Muscle layer of duodenum (tissue), 2 donors: ENCODE data around the gene YIPF7.

Experiments used
- H3K27ac ChIP-seq: one replicate; pipeline ENCODE4 v1.7.0; 2013; ENCODE audit warnings: mild to moderate bottlenecking, low read length
- H3K27me3 ChIP-seq: one replicate; pipeline ENCODE4 v1.7.0; 2013; ENCODE audit warnings: low read depth, mild to moderate bottlenecking, control low read depth, low read length
- H3K36me3 ChIP-seq, 2 donors: one replicate each; pipeline ENCODE4 v1.7.0; 2013; ENCODE audit warnings: low read length in 2 of 2, control low read depth in 1 of 2, mild to moderate bottlenecking in 1 of 2; ENCODE audit not compliant: insufficient read depth in 2 of 2, control insufficient read depth in 1 of 2
- H3K4me1 ChIP-seq, 2 donors: one replicate each; pipeline ENCODE4 v1.7.0; 2013; ENCODE audit warnings: low read length in 2 of 2, mild to moderate bottlenecking in 2 of 2, control low read depth in 1 of 2, moderate library complexity in 1 of 2; ENCODE audit not compliant: insufficient read depth in 2 of 2, control insufficient read depth in 1 of 2
- H3K4me3 ChIP-seq, 2 donors: one replicate each; pipeline ENCODE4 v1.7.0; 2013; ENCODE audit warnings: low read length in 2 of 2, low read depth in 1 of 2, mild to moderate bottlenecking in 1 of 2
- H3K9me3 ChIP-seq, 2 donors: one replicate each; pipeline ENCODE4 v1.7.0; 2013; ENCODE audit warnings: low read length in 2 of 2, control low read depth in 1 of 2, mild to moderate bottlenecking in 1 of 2; ENCODE audit not compliant: control insufficient read depth in 1 of 2
- donor health status: healthy.

The YIPF7 gene

DNA sequence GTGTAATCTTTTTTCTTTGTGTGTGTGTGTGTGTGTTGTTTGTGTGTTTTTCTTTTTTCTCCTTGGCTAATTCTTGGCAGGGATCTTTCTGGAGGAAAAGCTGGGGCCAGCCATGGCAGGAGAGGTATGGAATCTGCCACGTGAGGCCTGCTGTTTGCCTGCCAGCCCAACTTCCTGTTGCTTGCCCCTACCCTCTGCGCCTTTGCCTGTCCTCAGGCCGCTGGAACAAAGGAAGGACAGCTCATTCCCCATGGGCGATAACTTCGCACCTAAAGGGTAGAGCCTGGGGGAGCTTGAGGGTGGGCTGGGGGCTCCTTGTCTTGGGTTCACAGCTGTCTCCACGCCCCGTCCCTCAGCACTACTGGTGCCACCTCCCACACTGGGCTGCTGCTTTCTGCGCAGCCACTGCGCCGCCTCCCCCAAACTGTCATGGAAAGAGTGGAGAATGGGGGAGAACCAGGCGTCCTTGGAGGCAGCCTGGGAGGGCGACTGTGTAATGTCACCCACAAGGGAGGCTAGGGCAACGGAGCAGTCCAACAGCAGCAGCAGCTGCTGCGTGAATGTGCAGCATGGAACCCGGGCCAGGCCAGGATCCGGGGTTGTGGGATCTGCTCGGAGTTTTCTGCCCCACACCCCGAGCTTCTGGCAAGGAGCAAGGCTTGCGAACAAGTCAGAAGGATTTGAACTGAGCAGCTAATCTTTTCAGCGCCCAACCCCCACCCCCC is 12.3 kb upstream of the YIPF7 start:
- Histone ChIP-seq H3K4me3 (no peak overlapping the region), H3K27me3 (no peaks in the 10 kb centered on the region), H3K9me3 (no peaks in the 10 kb centered on the region), H3K4me1 (no peaks in the 10 kb centered on the region), H3K27ac (no peak overlapping the region), H3K36me3 (no peaks in the 10 kb centered on the region)

DNA sequence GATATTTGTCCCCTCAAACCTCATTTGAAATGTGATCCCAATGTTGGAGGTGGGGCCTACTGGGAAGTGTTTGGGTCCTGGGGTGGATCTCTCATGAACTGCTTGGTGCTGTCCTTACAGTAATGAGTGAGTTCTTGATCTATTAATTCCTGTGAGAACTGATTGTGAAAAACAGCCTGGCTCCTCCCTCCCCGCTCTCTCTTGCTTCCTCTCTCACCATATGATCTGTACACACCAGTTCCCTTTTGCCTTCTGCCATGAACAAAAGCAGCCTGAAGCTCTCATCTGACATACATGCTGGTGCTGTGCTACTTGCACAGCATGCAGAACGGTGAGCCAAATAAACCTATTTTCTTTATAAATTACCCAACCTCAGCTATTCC is 11.2 kb upstream of the YIPF7 start:
- H3K36me3 ChIP-seq, result no peaks in the 10 kb centered on the region
- no peak overlapping the region for H3K4me3 ChIP-seq
- H3K9me3 ChIP-seq, result no peaks in the 10 kb centered on the region
- no peaks in the 10 kb centered on the region for H3K4me1 ChIP-seq
- no peaks in the 10 kb centered on the region for H3K27me3 ChIP-seq
- H3K27ac ChIP-seq, result no peak overlapping the region

DNA sequence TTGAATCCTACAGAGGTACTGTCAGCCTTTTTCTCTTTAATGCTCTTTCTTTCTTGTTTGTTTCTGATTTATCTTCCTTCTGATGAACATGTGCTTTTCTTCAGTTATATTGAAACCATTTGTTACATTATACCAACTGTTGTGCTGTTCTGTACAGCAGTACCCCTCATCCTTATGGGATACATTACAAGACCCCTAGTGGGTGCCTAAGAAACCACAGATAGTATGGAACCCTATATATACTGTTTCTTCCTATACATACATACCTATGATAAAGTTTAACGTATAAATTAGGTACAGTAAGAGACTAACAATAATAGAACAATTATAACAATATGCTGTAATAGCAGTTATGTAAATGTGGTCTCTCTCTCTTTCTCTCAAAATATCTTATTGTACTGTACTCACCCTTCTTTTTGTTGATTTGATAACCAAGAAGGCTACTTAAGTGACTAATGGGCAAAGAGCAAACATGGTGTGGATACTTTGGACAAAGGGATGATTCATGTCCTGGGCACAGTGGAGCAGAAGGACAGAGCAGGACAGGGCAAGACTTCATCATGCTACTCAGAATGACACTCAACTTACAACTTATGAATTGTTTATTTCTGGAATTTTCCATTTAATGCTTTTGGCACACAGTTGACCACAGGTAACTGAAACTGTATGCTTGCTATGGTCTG is 10.7 kb upstream of the YIPF7 start:
- H3K9me3 ChIP-seq, result no peaks in the 10 kb centered on the region
- H3K36me3 ChIP-seq, result no peaks in the 10 kb centered on the region
- H3K4me1 ChIP-seq, result no peaks in the 10 kb centered on the region
- no peak overlapping the region for H3K27ac ChIP-seq
- H3K4me3 ChIP-seq, result no peak overlapping the region
- H3K27me3 ChIP-seq, result no peaks in the 10 kb centered on the region

DNA sequence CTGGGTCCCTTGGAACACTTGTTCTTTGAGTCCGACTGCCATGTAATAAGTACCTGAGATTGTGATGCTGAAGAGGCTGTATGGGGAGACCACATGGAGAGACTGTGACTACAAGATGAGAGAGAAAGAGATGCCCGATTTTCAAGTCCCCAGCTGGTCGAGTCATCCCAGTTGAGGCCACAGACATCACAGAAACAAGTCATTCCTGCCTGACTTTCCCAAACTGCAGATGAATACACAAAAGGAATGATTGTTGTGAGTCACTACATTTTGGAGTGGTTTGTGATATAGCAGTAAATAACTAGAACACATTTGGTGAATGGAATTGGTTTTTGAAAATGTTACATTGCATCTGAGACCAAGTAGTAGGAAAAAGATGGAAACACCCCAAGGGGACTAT is 9.0 kb upstream of the YIPF7 start:
- H3K9me3 ChIP-seq, result no peaks in the 10 kb centered on the region
- H3K27ac ChIP-seq, result no peak overlapping the region
- H3K27me3 ChIP-seq, result no peaks in the 10 kb centered on the region
- no peaks in the 10 kb centered on the region for H3K36me3 ChIP-seq
- H3K4me1 ChIP-seq, result no peaks in the 10 kb centered on the region
- H3K4me3 ChIP-seq, result no peak overlapping the region

DNA sequence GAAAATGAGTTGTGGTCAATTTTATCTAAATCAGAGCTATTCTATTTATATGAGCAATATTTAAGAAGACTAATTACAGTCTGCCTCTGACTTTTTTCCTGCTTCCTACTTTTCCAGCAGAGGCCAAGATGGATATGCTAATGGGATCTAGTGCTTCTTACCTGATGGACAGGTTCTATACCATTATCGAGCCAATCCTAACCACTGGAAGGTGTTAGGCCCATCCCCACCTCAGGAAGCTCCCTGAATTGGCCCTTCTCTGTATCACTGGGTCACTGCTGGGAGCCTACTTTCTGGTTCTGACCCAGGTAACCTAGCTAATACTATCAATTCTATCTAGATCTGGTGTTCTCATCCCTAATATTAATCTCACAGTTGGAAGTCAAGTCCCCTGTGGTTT is 577 bp upstream of the YIPF7 start:
- Histone ChIP-seq H3K27me3 (no peaks in the 10 kb centered on the region), H3K9me3 (no peaks in the 10 kb centered on the region), H3K36me3 (no peaks in the 10 kb centered on the region), H3K27ac (no peak overlapping the region), H3K4me1 (no peaks in the 10 kb centered on the region), H3K4me3 (no peak overlapping the region)

DNA sequence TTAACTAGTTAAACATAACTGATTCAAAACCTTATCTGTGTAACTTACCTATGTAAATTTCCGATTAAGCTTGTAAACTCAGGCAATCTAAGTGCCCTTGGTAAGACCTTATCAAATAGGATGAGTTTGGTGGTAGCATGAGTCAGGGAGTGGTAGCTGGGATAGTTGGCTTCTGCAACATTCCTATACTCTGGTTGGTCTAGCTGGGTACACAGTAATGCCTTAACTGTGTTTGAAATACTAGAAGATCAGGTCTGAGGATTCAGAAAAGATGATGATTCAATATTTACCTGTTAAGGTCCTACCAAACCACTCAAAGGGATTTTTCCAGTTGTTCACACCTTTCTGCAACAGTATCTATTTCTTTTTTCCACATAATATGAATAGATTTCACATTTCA is 5.3 kb downstream of the YIPF7 start:
- Histone ChIP-seq H3K4me3 (no peak overlapping the region), H3K4me1 (no peaks in the 10 kb centered on the region), H3K9me3 (peaks cover 0 to 7% of the 10 kb centered on the region in 2 donors), H3K36me3 (no peaks in the 10 kb centered on the region), H3K27ac (no peak overlapping the region), H3K27me3 (no peaks in the 10 kb centered on the region)

DNA sequence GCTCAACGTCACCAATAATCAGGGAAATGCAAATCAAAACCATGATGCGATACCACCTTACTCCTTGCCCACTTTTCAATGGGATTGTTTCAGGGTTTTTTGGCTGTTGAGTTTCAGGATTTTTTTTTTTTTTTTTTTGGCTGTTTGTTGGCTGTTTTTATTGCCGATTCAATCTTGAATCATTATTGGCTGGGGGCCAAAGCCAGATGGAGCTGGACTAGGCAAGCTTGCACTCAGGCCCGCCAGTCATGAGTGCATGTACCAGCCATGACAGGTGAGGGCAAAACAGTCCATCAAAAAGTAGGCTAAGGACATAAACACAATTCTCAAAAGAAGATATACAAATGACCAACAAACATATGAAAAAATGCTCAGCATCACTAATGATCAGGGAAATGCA is 13.3 kb downstream of the YIPF7 start:
- Histone ChIP-seq H3K9me3 (peaks cover 0 to 2% of the 10 kb centered on the region in 2 donors), H3K4me1 (no peaks in the 10 kb centered on the region), H3K27me3 (no peaks in the 10 kb centered on the region), H3K36me3 (no peaks in the 10 kb centered on the region), H3K27ac (no peak overlapping the region), H3K4me3 (no peak overlapping the region)

DNA sequence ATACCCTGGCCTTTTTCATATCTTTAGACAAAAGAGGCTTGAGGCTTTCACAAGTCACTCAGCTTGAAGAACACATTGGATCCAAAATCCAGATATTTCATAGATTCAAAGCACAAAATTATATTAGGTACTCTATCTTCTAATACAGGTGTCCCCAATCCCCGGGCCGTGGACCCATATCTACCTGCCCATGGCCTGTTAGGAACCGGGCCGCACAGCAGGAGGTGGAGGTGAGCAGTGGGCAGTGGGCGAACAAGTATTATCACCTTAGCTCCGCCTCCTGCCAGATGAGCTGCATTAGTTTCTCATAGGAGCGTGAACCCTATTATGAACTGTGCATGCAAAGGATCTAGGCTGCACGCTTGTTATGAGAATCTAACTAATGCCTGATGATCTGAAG is 18.7 kb downstream of the YIPF7 start:
- Histone ChIP-seq H3K4me1 (no peaks in the 10 kb centered on the region), H3K27ac (no peak overlapping the region), H3K9me3 (no peaks in the 10 kb centered on the region), H3K27me3 (no peaks in the 10 kb centered on the region), H3K36me3 (no peaks in the 10 kb centered on the region), H3K4me3 (no peak overlapping the region)

DNA sequence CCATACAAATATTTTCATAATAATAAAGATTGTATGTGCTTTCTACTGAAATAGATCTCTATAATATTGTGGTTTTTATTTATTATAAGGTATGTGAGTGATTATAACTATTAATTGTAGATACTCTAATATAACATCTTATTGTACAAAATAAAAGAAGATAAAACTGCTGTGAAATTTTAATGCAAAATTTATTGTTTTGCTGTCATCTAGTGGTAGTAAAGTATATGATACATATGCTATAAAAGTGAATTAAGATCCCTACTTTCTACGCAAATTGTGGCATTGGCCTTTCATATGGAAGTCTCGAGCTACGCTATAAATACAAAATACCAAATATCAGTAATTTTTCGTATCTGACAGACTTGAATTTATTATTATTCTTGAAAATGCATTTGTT is 19.3 kb downstream of the YIPF7 start:
- H3K9me3 ChIP-seq, result no peaks in the 10 kb centered on the region
- no peaks in the 10 kb centered on the region for H3K4me1 ChIP-seq
- H3K27me3 ChIP-seq, result no peaks in the 10 kb centered on the region
- no peak overlapping the region for H3K4me3 ChIP-seq
- H3K36me3 ChIP-seq, result no peaks in the 10 kb centered on the region
- H3K27ac ChIP-seq, result no peak overlapping the region

DNA sequence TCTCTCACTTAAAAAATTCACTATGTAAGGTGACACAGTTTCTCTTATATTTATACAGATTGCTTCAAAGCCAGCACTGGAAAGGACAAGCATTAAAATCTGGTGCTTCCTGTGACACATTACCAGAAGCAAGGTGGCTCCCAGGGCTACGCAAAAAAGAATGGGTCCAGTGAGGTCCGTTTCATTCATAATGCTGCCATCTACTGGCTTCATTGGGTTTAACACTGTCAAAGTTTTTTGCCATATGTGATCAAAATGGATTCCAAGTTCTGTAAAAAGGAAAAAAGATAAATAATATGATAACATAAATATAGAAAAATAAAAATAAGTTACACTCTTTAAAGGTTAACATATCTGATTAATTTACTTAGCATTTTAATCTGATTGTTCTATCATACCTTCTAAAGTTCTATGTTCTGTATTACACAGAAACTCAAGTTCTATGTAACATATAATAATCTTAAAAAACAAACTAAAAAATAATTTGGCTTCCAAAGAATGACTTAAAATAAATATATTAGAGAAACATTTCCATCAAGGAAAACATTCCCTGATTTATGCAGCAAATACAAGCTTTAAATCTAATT is 22.1 kb downstream of the YIPF7 start:
- H3K9me3 ChIP-seq, result no peaks in the 10 kb centered on the region
- no peaks in the 10 kb centered on the region for H3K27me3 ChIP-seq

DNA sequence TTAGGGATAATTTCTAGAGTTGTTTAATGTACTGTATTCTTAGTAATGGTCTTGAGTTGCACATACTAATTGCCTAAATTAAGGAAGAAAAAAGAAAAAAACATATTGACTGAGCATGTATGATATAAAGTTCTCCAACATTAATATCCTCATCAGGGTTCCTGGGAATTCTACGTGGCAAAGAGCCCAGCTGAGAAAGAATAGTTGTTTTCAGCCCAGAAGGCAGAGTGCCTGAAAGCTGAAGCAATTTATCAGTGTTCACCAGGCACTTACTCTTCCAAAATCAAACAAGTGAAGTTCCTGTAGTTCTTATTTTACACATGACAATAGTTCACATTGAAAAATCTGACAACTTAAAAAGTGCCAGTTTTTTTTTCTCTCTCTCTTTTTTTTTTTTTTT is 27.7 kb downstream of the YIPF7 start:
- H3K4me1 ChIP-seq, result no peaks in the 10 kb centered on the region
- no peaks in the 10 kb centered on the region for H3K27me3 ChIP-seq
- H3K36me3 ChIP-seq, result no peaks in the 10 kb centered on the region
- H3K9me3 ChIP-seq, result no peaks in the 10 kb centered on the region
- no peak overlapping the region for H3K4me3 ChIP-seq
- H3K27ac ChIP-seq, result no peak overlapping the region

More for the DNA sequence above, 22.1 kb downstream of the YIPF7 start:
- no peak overlapping the region for H3K27ac ChIP-seq
- H3K4me3 ChIP-seq, result no peak overlapping the region
- no peaks in the 10 kb centered on the region for H3K4me1 ChIP-seq
- H3K36me3 ChIP-seq, result no peaks in the 10 kb centered on the region
